Measurements from ENCODE around the gene NAPG.
"Not testable (repeated sequence)": the region's sequence is repeated elsewhere in the genome, so short reads cannot be mapped to it uniquely, and the experiment has no call there.

NAPG gene

DNA sequence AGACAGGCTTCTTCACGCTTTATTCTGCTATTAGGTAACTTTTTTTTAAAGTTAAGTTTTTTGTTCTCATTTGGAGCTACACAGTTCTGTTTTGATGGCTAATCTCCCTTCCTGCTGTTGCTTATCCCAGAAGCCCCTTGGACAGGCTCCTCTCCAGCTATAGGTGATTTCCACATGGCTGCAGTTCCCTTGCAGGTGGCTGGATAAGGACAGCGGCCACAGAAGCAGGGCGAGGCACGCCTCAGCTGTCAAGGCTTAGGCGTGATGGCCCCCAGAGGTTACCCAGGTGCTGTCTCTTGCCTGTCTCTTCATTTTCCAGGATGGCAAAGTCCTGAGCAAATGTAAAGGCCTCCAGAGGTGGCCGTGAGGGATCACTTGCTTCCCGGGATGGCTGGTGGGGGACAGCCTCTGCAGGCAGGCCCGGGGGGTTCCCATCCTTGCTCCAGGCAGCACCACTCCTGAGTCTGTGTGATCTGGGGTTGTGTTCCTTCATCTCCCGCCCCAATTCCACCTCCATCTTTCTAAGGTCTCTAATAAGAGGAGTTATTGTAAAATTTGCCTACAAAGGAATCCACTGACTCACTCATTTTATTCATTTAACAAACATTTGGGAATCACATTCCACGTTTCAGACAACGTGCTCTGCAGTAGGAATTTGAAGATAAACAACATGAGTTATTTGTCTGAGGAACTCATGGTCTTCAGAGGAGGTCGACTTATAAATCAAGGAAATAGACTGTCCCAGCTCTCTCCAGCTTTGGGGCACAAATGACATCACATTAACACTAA is 53.4 kb downstream of the NAPG start:
- no peak for DNase-seq (ENCODE audit: low spot score)

DNA sequence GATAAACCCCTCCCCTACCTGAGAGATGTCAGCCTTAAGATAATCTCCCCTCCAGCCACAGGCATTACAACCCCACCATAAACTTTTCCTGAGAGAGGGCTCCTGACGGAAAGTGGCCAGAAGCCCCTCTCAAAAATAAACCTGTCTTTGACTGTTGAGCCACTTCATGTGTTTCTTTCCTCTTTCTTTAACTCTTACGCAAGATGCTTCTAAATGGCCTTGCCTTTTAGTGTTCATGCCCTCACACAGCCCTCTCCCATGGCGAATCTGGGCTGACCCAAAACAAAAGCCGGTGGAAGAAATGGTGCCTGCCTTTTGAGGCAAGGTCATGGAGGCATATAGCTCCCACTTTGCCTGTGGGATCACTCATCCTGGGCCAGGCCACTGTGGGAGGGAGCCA is 54.4 kb downstream of the NAPG start:
- DNase-seq (ENCODE audit: low spot score): no peak

GRCh38 chr18:10585260-10585659 is 59.4 kb downstream of the NAPG start:
- DNase-seq (ENCODE audit: low spot score): no peak

DNA sequence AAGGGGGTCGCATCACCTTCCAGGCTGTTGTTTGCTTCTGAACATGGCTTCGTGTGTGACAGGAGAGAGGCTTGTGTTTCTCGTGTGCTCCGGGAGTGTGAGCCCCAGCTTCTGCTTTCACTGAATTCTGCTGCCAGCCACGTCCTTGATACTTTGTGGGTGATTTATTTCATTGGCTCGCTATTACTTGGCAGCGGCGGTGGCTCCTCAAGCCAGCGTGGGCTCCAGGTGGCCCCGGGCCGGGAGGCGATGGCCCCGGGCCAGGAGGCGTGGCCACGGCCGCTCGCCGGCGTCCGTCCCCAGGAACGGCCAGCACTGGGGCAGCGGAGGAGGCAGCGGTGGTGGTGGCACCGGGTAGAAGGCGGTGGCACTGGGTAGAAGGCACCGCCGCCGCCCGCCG is 63.1 kb downstream of the NAPG start:
- DNase-seq (ENCODE audit: low spot score): no peak

- no peak for DNase-seq (ENCODE audit: low spot score)
These were observed 64.6 kb downstream of the NAPG start for GRCh38 chr18:10590412-10590811.

DNA sequence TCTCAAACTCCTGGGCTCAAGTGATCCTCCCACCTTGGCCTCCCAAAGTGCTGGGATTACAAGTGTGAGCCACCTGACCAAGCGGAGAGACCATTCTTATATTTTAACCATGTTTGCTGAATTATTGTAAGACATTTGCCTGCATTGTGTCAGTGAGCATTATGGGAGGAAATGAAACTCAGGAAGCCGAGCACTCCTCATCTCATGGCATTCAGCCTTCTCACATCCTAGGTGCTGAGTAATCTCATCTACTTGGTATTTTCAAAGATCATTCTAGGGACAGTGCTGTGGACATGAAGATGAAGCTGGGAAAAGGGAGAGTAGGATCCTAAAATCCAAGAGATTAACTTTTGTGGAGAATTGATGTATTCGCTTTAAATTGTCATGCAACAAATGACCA is 66.1 kb downstream of the NAPG start:
- peak; percentile 39 for DNase-seq (ENCODE audit: low spot score)

DNA sequence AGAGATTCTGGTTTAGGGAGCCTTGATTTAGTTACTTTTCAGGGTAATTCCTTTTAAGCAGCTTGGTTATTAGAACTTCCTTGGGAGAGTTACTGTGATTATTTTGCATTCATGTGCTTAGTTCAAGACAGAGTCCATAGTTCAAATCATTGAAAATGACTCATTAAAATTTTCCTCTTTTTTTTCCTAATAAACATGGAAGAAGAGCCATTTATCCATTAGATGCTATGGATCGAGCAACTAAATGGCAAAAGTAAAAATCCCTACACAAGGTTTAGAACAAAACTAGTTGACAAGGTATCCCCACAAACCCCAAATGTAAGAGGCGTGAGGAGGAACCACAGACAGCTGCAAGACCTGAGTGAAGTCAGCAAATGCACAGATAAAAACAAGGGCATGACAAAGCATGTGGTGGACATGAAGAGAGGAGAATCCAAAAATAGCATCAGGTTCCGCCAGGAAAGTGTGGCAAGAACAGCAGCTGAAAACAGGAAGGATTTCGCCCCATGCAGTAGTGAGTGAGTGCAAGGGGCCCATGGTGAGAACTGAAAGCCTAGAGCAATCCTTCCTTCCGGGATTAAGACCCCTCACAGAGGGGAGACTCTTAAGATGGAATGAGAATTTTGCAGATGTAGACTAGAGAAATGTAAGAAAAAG is 67.7 kb downstream of the NAPG start:
- DNase-seq (ENCODE audit: low spot score): peak; percentile 17

- DNase-seq (ENCODE audit: low spot score): not testable (repeated sequence)
These were observed 70.1 kb downstream of the NAPG start for GRCh38 chr18:10595917-10596316.

DNA sequence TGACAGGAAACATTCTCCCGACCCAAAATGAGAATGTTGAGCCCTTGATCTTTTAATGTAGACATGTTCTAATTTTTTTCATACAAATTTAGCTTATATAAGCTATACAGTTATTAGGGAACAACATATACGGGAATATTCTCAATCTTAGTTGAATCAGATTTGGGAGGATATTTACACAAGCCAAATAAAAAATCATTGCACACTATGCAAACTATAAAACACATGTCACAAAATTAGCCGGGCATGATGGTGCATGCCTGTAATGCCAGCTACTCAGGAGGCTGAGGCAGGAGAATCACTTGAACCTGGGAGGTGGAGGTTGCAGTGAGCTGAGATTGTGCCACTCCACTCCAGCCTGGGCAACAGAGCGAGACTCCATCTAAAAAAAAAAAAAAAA is 71.9 kb downstream of the NAPG start:
- not testable (repeated sequence) for DNase-seq (ENCODE audit: low spot score)

DNA sequence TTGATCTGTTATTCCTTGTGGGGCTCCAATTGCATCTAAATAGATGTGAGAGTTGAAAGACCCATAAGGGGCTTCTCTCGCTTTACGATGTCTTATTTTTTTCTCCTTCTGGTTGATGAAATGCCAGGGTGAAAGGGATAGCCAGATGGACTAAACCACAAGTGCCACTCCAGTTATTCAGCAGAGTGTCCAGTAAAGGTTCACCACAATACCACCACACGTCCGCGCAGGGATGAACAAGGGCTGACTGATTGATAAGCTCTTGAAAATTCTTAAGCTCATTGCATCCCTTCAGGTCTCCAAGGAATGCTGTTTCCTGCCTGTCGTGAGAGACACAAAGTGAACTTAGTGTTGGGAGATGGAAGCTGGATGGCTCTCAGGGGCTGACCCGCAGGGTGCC is 74.9 kb downstream of the NAPG start:
- not testable (repeated sequence) for DNase-seq (ENCODE audit: low spot score)

Data from pons (tissue), 1 donor.